HCT116 (cell line): Measurements from ENCODE around the gene DDX1. TPM values are rescaled to one million over a fixed set of nuclear protein-coding genes. Genes with fewer than 3 reads are reported as not detected.

Experiments used
- ATAC-seq: fragments of 200-7000 bp; cut with Tn5 transposase; 2 replicates; pipeline ENCODE4 v1.9.1; 2020; ENCODE audit warnings: mild to moderate bottlenecking, moderate library complexity
- BruUV-seq: library from RNA; stranded (reverse); fragments of 400-500 nt; replicated peaks from 2 replicates; lab custom pipeline; 2021; lab: Mats Ljungman, UMichigan
- CTCF ChIA-PET: fragments of 300-600 bp; sonication (Branson Sonifier 250); formaldehyde crosslinking; loops from one replicate; lab custom pipeline; 2021; ENCODE audit warnings: antibody characterized with exemption; lab: Charles Lee
- POLR2A ChIA-PET: fragments of 300-600, 350-600 bp; sonication (Branson Sonifier 250); formaldehyde crosslinking; loops from one replicate; lab custom pipeline; 2021; ENCODE audit warnings: antibody characterized with exemption; lab: Charles Lee
- RAD21 ChIA-PET, 2 experiments: fragments of 300-600 bp; sonication (Branson Sonifier 250); formaldehyde crosslinking; loops; one replicate each; lab custom pipeline; 2023; ENCODE audit warnings: low total read pairs in 2 of 2; ENCODE audit not compliant: uncharacterized antibody in 2 of 2, unreplicated experiment in 2 of 2, low non-redundant PET in 1 of 2; lab: Charles Lee
- DNase-seq: peaks from one replicate; pipeline ENCODE4 v3.0.0-alpha.2; 2010; ENCODE audit warnings: low read depth, low spot score
- H2AFZ ChIP-seq: fragments of 200-600 bp; shearing (Covaris generic), sonication (generic); 2 replicates; pipeline ENCODE4 v1.6.1; 2017; ENCODE audit warnings: low read depth, mixed run types, mixed read lengths, antibody characterized with exemption, low read length; ENCODE audit not compliant: poor library complexity, severe bottlenecking
- H3K27ac ChIP-seq: 2 replicates; pipeline ENCODE4 v1.5.1; 2012; ENCODE audit warnings: low read depth, low read length
- H3K27me3 ChIP-seq: fragments of 200-600 bp; sonication (generic); 2 replicates; pipeline ENCODE4 v1.6.1; 2016; ENCODE audit warnings: mixed run types, low read length, mixed read lengths; ENCODE audit not compliant: insufficient read depth
- H3K36me3 ChIP-seq, 2 experiments: fragments of 200-500 bp in 1 of 2; fragments of 200-600 bp in 1 of 2; sonication (Bioruptor generic) in 1 of 2; sonication (generic) in 1 of 2; 2 replicates each; pipeline versions ENCODE4 v1.5.1 to v1.6.1; 2014 to 2016; ENCODE audit warnings: low read length in 2 of 2, inconsistent platforms in 1 of 2, mixed read lengths in 1 of 2, mixed run types in 1 of 2; ENCODE audit not compliant: insufficient read depth in 2 of 2, control insufficient read depth in 1 of 2
- H3K4me1 ChIP-seq, 2 experiments: fragments of 200-600 bp in 1 of 2; sonication (generic) in 1 of 2; 2 replicates each; pipeline versions ENCODE4 v1.5.1 to v1.6.1; 2012 to 2017; ENCODE audit warnings: low read length in 2 of 2, inconsistent platforms in 1 of 2, mild to moderate bottlenecking in 1 of 2, mixed read lengths in 1 of 2, mixed run types in 1 of 2, moderate library complexity in 1 of 2; ENCODE audit not compliant: insufficient read depth in 2 of 2, control insufficient read depth in 1 of 2
- H3K4me2 ChIP-seq: fragments of 200-600 bp; sonication (generic); 2 replicates; pipeline ENCODE4 v1.6.1; 2017; ENCODE audit warnings: mixed run types, low read length, mixed read lengths
- H3K4me3 ChIP-seq, 2 experiments: fragments of 200-600 bp in 1 of 2; sonication (generic) in 1 of 2; replicated peaks in 1 of 2; 2 replicates each; pipeline ENCODE4 v1.5.1; 2011 to 2016; ENCODE audit warnings: low read length in 2 of 2, control low read depth in 1 of 2, low read depth in 1 of 2, mild to moderate bottlenecking in 1 of 2, mixed read lengths in 1 of 2, mixed run types in 1 of 2
- H3K79me2 ChIP-seq: fragments of 200-600 bp; sonication (generic); 2 replicates; pipeline ENCODE4 v1.6.1; 2017; ENCODE audit warnings: mild to moderate bottlenecking, mixed run types, low read length, moderate library complexity, mixed read lengths; ENCODE audit not compliant: insufficient read depth
- H3K9ac ChIP-seq: fragments of 200-600 bp; sonication (generic); 2 replicates; pipeline ENCODE4 v1.6.1; 2016; ENCODE audit warnings: low read length, mixed read lengths
- H3K9me2 ChIP-seq: fragments of 200-600 bp; sonication (generic), shearing (Covaris generic); 2 replicates; pipeline ENCODE4 v1.6.1; 2017; ENCODE audit warnings: mixed run types, mild to moderate bottlenecking, moderate library complexity; ENCODE audit not compliant: insufficient read depth
- H3K9me3 ChIP-seq, 2 experiments: fragments of 200-500 bp in 1 of 2; fragments of 200-600 bp in 1 of 2; sonication (Bioruptor generic) in 1 of 2; sonication (generic) in 1 of 2; 2 replicates each; pipeline ENCODE4 v1.6.1; 2014 to 2017; ENCODE audit warnings: low read length in 2 of 2, mixed read lengths in 2 of 2, inconsistent platforms in 1 of 2, low read depth in 1 of 2, mild to moderate bottlenecking in 1 of 2, mixed run types in 1 of 2, moderate library complexity in 1 of 2; ENCODE audit not compliant: control insufficient read depth in 1 of 2, insufficient read depth in 1 of 2
- H4K20me1 ChIP-seq: fragments of 200-600 bp; sonication (generic), shearing (Covaris generic); 2 replicates; pipeline ENCODE4 v1.6.1; 2017; ENCODE audit warnings: mixed run types, mild to moderate bottlenecking, moderate library complexity; ENCODE audit not compliant: insufficient read depth
- ATF3 ChIP-seq: IDR thresholded peaks from 2 replicates; pipeline ENCODE4 v1.6.1; 2012
- CBX3 ChIP-seq: IDR thresholded peaks from 2 replicates; pipeline ENCODE4 v1.6.1; 2012; ENCODE audit warnings: low read depth
- EGR1 ChIP-seq: IDR thresholded peaks from 2 replicates; pipeline ENCODE4 v1.6.1; 2012; ENCODE audit warnings: low read depth
- ELF1 ChIP-seq: IDR thresholded peaks from 2 replicates; pipeline ENCODE4 v1.6.1; 2012; ENCODE audit warnings: low read depth, borderline replicate concordance
- EZH2 ChIP-seq: fragments of 200-600 bp; sonication (generic); IDR thresholded peaks from 2 replicates; pipeline ENCODE4 v1.6.1; 2017; ENCODE audit warnings: antibody characterized with exemption, mixed run types
- POLR2A ChIP-seq: IDR thresholded peaks from 2 replicates; pipeline ENCODE4 v1.7.0; 2011; ENCODE audit warnings: borderline replicate concordance; ENCODE audit not compliant: insufficient read depth, insufficient read length; ENCODE audit errors: extremely low read depth
- RAD21 ChIP-seq: IDR thresholded peaks from 2 replicates; pipeline ENCODE4 v1.6.1; 2012; ENCODE audit warnings: low read depth, mild to moderate bottlenecking
- SIN3A ChIP-seq: IDR thresholded peaks from 2 replicates; pipeline ENCODE4 v1.6.1; 2012; ENCODE audit warnings: low read depth
- SP1 ChIP-seq: IDR thresholded peaks from 2 replicates; pipeline ENCODE4 v1.6.1; 2012; ENCODE audit warnings: low read depth
- ZFX ChIP-seq: fragments of 450-650 bp; IDR thresholded peaks from 2 replicates; pipeline ENCODE4 v1.6.1; 2017
- intact Hi-C: fragments of 100-400 bp; cut with micrococcal nuclease; formaldehyde crosslinking; loops from 2 replicates; pipeline ENCODE4 v1.10.0; 2022
- total RNA-seq: library from RNA; stranded (reverse); gene quantifications from one replicate; pipeline ENCODE4 v1.2.1, GENCODE V29; 2021; ENCODE audit not compliant: unreplicated experiment

The DDX1 gene
- total RNA-seq, 1 experiment from 2014 or later = 117 TPM

DNA sequence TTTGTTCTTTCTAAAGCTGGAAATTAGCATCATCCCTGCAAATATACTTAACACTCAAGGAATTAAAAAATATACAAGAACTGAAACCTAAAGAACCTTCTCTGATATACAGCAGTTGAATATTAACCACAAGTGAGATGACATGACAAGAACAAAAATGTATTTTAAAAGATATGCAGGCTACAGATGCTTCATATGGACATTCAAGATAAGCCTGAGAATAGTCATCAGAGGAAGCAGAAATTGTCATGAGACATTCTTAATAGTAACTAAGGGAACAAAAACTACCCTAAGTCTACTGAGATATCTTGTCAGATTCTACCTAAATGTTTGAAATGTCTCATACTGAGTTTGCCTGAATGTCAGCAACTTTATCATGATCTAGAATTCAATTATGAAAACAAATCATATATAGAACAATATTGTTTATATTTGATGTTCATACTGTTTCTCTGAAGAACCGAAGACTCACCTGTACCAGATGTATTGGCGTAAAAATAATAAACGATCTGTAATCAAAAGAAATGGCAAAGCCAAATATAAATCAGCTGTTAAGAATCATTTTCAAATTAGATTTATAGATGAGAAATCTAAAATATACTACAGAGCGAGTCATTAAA is 35.2 kb upstream of the DDX1 start (continued):
- TF ChIP-seq EZH2 (no peak), SIN3A (no peak)
- TF ChIP-seq, all 23 proteins: peak for 0

DNA sequence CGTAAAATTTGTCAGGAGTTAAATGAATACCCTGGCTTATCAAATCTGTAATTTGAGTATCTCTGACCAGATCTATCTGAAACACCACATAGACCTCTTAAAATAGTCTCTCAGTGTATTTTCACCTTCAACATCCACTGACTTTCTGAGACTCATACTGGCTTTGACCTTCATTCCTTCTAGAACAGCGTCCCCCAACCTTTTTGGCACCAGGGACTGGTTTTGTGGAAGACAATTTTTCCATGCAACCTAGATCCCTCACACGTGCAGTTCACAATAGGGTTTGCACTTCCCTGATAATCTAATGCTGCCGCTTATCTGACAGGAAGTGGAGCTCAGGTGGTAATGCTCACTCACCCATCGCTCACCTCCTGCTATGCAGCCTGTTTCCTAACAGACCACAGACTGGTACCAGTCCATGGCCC is 33.8 kb upstream of the DDX1 start:
- Histone ChIP-seq H3K27ac (no peak overlapping the region), H3K79me2 (peaks cover 34% of the 10 kb centered on the region), H3K4me3 (no peak overlapping the region), H4K20me1 (no peaks in the 10 kb centered on the region), H3K4me1 (peaks cover 2 to 13% of the 10 kb centered on the region in 2 experiments; a peak in 2 of 4 replicates), H2AFZ (no peak overlapping the region), H3K27me3 (no peaks in the 10 kb centered on the region), H3K9me3 (no peaks in the 10 kb centered on the region), H3K4me2 (no peak overlapping the region), H3K36me3 (peaks cover 0 to 2% of the 10 kb centered on the region in 2 experiments; a peak in 1 of 4 replicates), H3K9ac (no peak overlapping the region), H3K9me2 (no peaks in the 10 kb centered on the region)
- ChIA-PET POLR2A (no interaction called here), CTCF (interaction anchor here (1.0 to 2.1 kb wide), 2 partner anchors 11 to 19 kb away, joined by 6 to 12 read pairs; no protein-coding TSS in a partner anchor), RAD21 (no interaction called here)
- no TSS peak for BruUV-seq
- no peak for TF ChIP-seq ELF1
- TF ChIP-seq SP1 = no peak
- TF ChIP-seq ZFX = no peak
- no peak for TF ChIP-seq RAD21
- TF ChIP-seq POLR2A = no peak
- no peak for TF ChIP-seq CBX3
- no peak for TF ChIP-seq EGR1
- TF ChIP-seq ATF3 = no peak
- ATAC-seq = no peak
- intact Hi-C loops = no loop called here
- no peak for DNase-seq
